ENCODE data around the gene UNC45B. TPM values are rescaled to one million over a fixed set of nuclear protein-coding genes. Genes with fewer than 3 reads are reported as not detected.

The UNC45B gene
- total RNA-seq, 2 donors from 2014 or later = not detected

GRCh38 chr17:35129973-35130351, 17.7 kb upstream of the UNC45B start:
- Mint-ChIP-seq H3K36me3 (ENCODE audit: low read depth) (peaks cover 28% of the 10 kb centered on the region), H3K9me3 (no peaks in the 10 kb centered on the region), H3K4me1 (no peaks in the 10 kb centered on the region), H3K27ac (no peak overlapping the region), H3K4me3 (no peak overlapping the region), H3K27me3 (ENCODE audit: insufficient read depth) (peaks cover 2% of the 10 kb centered on the region)
- no peak overlapping the region for H3K4me3 ChIP-seq (ENCODE audit: low read length)
- WGBS, 2 experiments (ENCODE audit: insufficient coverage in 1 of 2, insufficient read length in 1 of 2) = 91 to 93% methylated on average over 2 to 5 of the region's 5 CpGs
- H3K27ac ChIP-seq (ENCODE audit: low read depth, low read length) = no peak overlapping the region
- H3K27me3 ChIP-seq (ENCODE audit: control insufficient read depth, insufficient read depth, low read length, poor library complexity, severe bottlenecking) = no peaks in the 10 kb centered on the region
- peaks cover 42% of the 10 kb centered on the region for H3K36me3 ChIP-seq (ENCODE audit: control insufficient read depth, insufficient read depth, low read length)
- H3K9ac ChIP-seq (ENCODE audit: extremely low read depth, low read length, poor library complexity, severe bottlenecking) = no peak overlapping the region
- TF ChIP-seq, protein P1, sequence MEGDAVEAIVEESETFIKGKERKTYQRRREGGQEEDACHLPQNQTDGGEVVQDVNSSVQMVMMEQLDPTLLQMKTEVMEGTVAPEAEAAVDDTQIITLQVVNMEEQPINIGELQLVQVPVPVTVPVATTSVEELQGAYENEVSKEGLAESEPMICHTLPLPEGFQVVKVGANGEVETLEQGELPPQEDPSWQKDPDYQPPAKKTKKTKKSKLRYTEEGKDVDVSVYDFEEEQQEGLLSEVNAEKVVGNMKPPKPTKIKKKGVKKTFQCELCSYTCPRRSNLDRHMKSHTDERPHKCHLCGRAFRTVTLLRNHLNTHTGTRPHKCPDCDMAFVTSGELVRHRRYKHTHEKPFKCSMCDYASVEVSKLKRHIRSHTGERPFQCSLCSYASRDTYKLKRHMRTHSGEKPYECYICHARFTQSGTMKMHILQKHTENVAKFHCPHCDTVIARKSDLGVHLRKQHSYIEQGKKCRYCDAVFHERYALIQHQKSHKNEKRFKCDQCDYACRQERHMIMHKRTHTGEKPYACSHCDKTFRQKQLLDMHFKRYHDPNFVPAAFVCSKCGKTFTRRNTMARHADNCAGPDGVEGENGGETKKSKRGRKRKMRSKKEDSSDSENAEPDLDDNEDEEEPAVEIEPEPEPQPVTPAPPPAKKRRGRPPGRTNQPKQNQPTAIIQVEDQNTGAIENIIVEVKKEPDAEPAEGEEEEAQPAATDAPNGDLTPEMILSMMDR (conservative IDR thresholded peaks at IDR 0.05) = no peak
- DNase-seq = no peak
- no peaks in the 10 kb centered on the region for H3K4me1 ChIP-seq (ENCODE audit: control insufficient read depth, insufficient read depth, low read length)
- no peaks in the 10 kb centered on the region for H3K9me3 ChIP-seq (ENCODE audit: control insufficient read depth, low read length)

DNA sequence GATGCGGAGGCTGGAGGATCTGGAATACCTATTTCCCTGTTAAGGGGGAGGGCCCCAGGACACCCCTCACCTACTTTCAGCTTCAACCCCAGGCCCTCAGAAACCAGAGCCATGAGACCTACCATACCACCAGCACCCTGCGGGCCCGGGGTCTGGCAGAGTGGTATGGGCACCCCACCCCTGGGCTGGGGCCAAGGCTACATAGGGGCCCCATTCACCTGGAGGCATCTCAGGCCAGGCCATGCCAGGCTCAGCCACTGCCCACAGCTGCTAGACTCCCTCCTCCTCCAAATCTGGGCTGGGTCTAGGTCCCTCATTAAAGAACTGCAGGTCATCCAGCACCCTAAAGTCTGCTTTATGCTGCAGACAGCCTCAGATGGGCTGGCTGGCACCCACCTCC, 17.2 kb upstream of the UNC45B start:
- H3K27me3 ChIP-seq (ENCODE audit: control insufficient read depth, insufficient read depth, low read length, poor library complexity, severe bottlenecking) = no peaks in the 10 kb centered on the region
- TF ChIP-seq, protein P1 (conservative IDR thresholded peaks at IDR 0.05) = no peak
- no peak overlapping the region for H3K27ac Mint-ChIP-seq
- H3K27ac ChIP-seq (ENCODE audit: low read depth, low read length) = no peak overlapping the region
- 100% methylated on average over 3 of the region's 3 CpGs; no CpG with 5 or more reads in 1 of the 2 experiments for WGBS, 2 experiments (ENCODE audit: insufficient coverage in 1 of 2, insufficient read length in 1 of 2)
- H3K4me3 ChIP-seq (ENCODE audit: low read length) = no peak overlapping the region
- no peak for DNase-seq
- no peaks in the 10 kb centered on the region for H3K4me1 ChIP-seq (ENCODE audit: control insufficient read depth, insufficient read depth, low read length)
- peaks cover 33% of the 10 kb centered on the region for H3K36me3 Mint-ChIP-seq (ENCODE audit: low read depth)
- H3K9me3 ChIP-seq (ENCODE audit: control insufficient read depth, low read length) = no peaks in the 10 kb centered on the region
- H3K36me3 ChIP-seq (ENCODE audit: control insufficient read depth, insufficient read depth, low read length) = peaks cover 47% of the 10 kb centered on the region
- no peaks in the 10 kb centered on the region for H3K9me3 Mint-ChIP-seq
- H3K9ac ChIP-seq (ENCODE audit: extremely low read depth, low read length, poor library complexity, severe bottlenecking) = no peak overlapping the region
- no peak overlapping the region for H3K4me3 Mint-ChIP-seq
- H3K27me3 Mint-ChIP-seq (ENCODE audit: insufficient read depth) = peaks cover 2% of the 10 kb centered on the region
- H3K4me1 Mint-ChIP-seq = no peaks in the 10 kb centered on the region

- H3K36me3 ChIP-seq (ENCODE audit: control insufficient read depth, insufficient read depth, low read length) = peaks cover 64% of the 10 kb centered on the region
- H3K4me3 ChIP-seq (ENCODE audit: low read length) = no peak overlapping the region
- H3K9ac ChIP-seq (ENCODE audit: extremely low read depth, low read length, poor library complexity, severe bottlenecking) = no peak overlapping the region
- peaks cover 49% of the 10 kb centered on the region for H3K36me3 Mint-ChIP-seq (ENCODE audit: low read depth)
- no peaks in the 10 kb centered on the region for H3K9me3 ChIP-seq (ENCODE audit: control insufficient read depth, low read length)
- no peaks in the 10 kb centered on the region for H3K4me1 Mint-ChIP-seq
- no peak overlapping the region for H3K27ac ChIP-seq (ENCODE audit: low read depth, low read length)
- WGBS, 2 experiments (ENCODE audit: insufficient coverage in 1 of 2, insufficient read length in 1 of 2) = 90% methylated on average over 10 of the region's 10 CpGs; no CpG with 5 or more reads in 1 of the 2 experiments
- peaks cover 2% of the 10 kb centered on the region for H3K27me3 Mint-ChIP-seq (ENCODE audit: insufficient read depth)
- DNase-seq = no peak
- TF ChIP-seq, protein P1 (conservative IDR thresholded peaks at IDR 0.05) = no peak
- no peaks in the 10 kb centered on the region for H3K9me3 Mint-ChIP-seq
- no peaks in the 10 kb centered on the region for H3K27me3 ChIP-seq (ENCODE audit: control insufficient read depth, insufficient read depth, low read length, poor library complexity, severe bottlenecking)
- no peaks in the 10 kb centered on the region for H3K4me1 ChIP-seq (ENCODE audit: control insufficient read depth, insufficient read depth, low read length)
- no peak overlapping the region for H3K27ac Mint-ChIP-seq
- H3K4me3 Mint-ChIP-seq = no peak overlapping the region
Measured at GRCh38 chr17:35132099-35132498, 15.5 kb upstream of the UNC45B start.

Measured in endodermal cell (in vitro differentiated cells).